SU-DHL-6 (cell line): ENCODE measurements around the gene ADCY5.

Experiments used
- H2AFZ ChIP-seq: fragments of 200-600 bp; sonication (generic); 2 replicates; pipeline ENCODE4 v1.6.1; 2014; ENCODE audit warnings: low read depth, mild to moderate bottlenecking, moderate library complexity, mixed read lengths, antibody characterized with exemption, low read length; ENCODE audit not compliant: severe bottlenecking
- H3F3A ChIP-seq: fragments of 200-600 bp; shearing (Covaris generic); 2 replicates; pipeline ENCODE4 v1.6.0; 2016; ENCODE audit warnings: antibody characterized with exemption, mild to moderate bottlenecking; ENCODE audit not compliant: insufficient read depth
- H3K27ac ChIP-seq: fragments of 200-600 bp; sonication (generic); 2 replicates; pipeline ENCODE4 v1.5.1; 2016; ENCODE audit warnings: low read depth, mild to moderate bottlenecking, low read length, moderate library complexity, mixed read lengths
- H3K27me3 ChIP-seq: fragments of 200-600 bp; sonication (generic), shearing (Covaris generic); 2 replicates; pipeline ENCODE4 v1.6.0; 2014; ENCODE audit warnings: mild to moderate bottlenecking, low read length
- H3K36me3 ChIP-seq: fragments of 200-600 bp; sonication (generic); 2 replicates; pipeline ENCODE4 v1.6.1; 2014; ENCODE audit warnings: mild to moderate bottlenecking, low read length, mixed read lengths
- H3K4me2 ChIP-seq: fragments of 300-600, 200-600 bp; shearing (Covaris generic), sonication (generic); 2 replicates; pipeline ENCODE4 v1.6.0; 2014; ENCODE audit warnings: low read length, low read depth, mild to moderate bottlenecking; ENCODE audit not compliant: poor library complexity, severe bottlenecking
- H3K4me3 ChIP-seq: fragments of 200-600 bp; sonication (generic); 2 replicates; pipeline ENCODE4 v1.5.1; 2014; ENCODE audit warnings: antibody characterized with exemption, low read length, mild to moderate bottlenecking, mixed read lengths; ENCODE audit not compliant: insufficient read depth, poor library complexity, severe bottlenecking
- H3K79me2 ChIP-seq: fragments of 200-600 bp; sonication (generic); 2 replicates; pipeline ENCODE4 v1.6.1; 2014; ENCODE audit warnings: mild to moderate bottlenecking, low read length, moderate library complexity; ENCODE audit not compliant: insufficient read depth
- H3K9ac ChIP-seq: fragments of 200-600 bp; sonication (generic); 2 replicates; pipeline ENCODE4 v1.7.0; 2014; ENCODE audit warnings: mild to moderate bottlenecking, low read length
- H3K9me2 ChIP-seq: fragments of 200-600 bp; sonication (generic); replicated peaks from 2 replicates; pipeline ENCODE4 v1.6.1; 2014; ENCODE audit warnings: low read length; ENCODE audit not compliant: insufficient read depth
- H3K9me3 ChIP-seq: fragments of 200-600 bp; sonication (generic); 2 replicates; pipeline ENCODE4 v1.6.1; 2014; ENCODE audit warnings: low read length, mixed read lengths; ENCODE audit not compliant: insufficient read depth
- H4K20me1 ChIP-seq: fragments of 200-600 bp; sonication (generic); 2 replicates; pipeline ENCODE4 v1.6.1; 2014; ENCODE audit warnings: low read depth, mild to moderate bottlenecking, antibody characterized with exemption, low read length, moderate library complexity, mixed read lengths
- CTCF ChIP-seq: fragments of 200-600 bp; sonication (generic); IDR thresholded peaks from one replicate; pipeline ENCODE4 v1.5.1; 2017; ENCODE audit warnings: antibody characterized with exemption, mild to moderate bottlenecking, low read length, moderate library complexity; ENCODE audit not compliant: insufficient read depth, poor library complexity, severe bottlenecking
- EZH2phosphoT487 ChIP-seq: fragments of 200-600 bp; sonication (generic), shearing (Covaris generic); conservative IDR thresholded peaks from 2 replicates; pipeline ENCODE4 v1.6.1; 2018; ENCODE audit warnings: mild to moderate bottlenecking, antibody characterized with exemption, low read length, moderate library complexity, mixed read lengths

Gene ADCY5

DNA sequence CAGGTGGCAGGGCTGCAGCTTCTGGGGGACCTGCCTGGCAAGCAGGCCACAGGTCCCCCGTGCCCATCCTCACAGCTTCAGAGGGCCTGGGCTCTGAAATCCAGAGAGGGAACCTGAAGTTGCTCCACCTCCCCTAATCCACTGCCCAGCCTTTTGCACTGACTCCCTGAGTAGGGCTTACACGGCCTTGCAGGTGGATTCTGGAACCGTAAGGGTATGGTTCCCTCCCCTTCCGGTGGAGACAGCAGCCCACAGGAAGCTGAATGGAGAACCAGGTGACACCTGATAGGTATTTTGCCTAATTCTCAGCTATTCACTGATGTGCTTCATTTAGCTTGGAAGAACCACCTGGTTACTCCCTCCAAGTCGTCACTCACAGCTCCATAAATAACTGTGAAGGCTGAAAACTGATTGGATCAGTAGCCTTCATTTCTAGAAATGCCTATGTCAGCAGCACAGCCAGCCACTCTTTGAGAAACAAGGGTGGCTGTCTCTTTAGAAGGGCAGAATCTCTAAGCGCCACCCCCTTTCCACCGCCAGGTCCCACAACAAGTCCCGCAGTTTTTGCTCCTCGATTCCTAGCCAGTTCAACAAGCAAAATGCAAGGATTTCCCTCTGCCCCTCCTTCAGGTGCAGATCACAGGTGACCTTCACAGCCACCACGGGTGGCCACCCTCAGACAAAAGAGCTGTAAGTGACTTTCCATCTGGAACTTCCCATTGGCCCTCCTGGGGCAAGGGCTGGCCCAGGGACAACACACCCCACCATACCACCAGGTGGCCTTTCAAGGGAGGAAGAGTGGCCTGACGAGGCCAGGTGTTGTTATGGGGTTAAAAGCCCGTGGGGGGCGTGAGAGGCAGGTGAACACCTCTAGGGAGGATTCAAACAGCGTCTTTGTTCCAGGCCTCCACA lies 134.3 kb downstream of the ADCY5 start:
- H3K79me2 ChIP-seq, result no peaks in the 10 kb centered on the region
- no peak overlapping the region for H3K4me2 ChIP-seq
- H3K9ac ChIP-seq, result no peak overlapping the region
- TF ChIP-seq EZH2phosphoT487 (no peak), CTCF (no peak)
- no peaks in the 10 kb centered on the region for H3K36me3 ChIP-seq
- no peaks in the 10 kb centered on the region for H3K27me3 ChIP-seq
- H2AFZ ChIP-seq, result no peak overlapping the region
- H3K9me2 ChIP-seq, result no peaks in the 10 kb centered on the region
- no peaks in the 10 kb centered on the region for H4K20me1 ChIP-seq
- no peak overlapping the region for H3K4me3 ChIP-seq
- H3F3A ChIP-seq, result no peaks in the 10 kb centered on the region
- no peak overlapping the region for H3K27ac ChIP-seq
- no peaks in the 10 kb centered on the region for H3K9me3 ChIP-seq

GRCh38 chr3:123313889-123314288 lies 135.0 kb downstream of the ADCY5 start:
- TF ChIP-seq EZH2phosphoT487, result no peak
- TF ChIP-seq CTCF, result no peak
- Histone ChIP-seq H3K27ac (no peak overlapping the region), H3K9me3 (no peaks in the 10 kb centered on the region), H3K36me3 (no peaks in the 10 kb centered on the region), H3K27me3 (no peaks in the 10 kb centered on the region), H4K20me1 (no peaks in the 10 kb centered on the region), H3K9ac (no peak overlapping the region), H2AFZ (no peak overlapping the region), H3K79me2 (no peaks in the 10 kb centered on the region), H3K9me2 (no peaks in the 10 kb centered on the region), H3F3A (no peaks in the 10 kb centered on the region), H3K4me2 (no peak overlapping the region), H3K4me3 (no peak overlapping the region)

DNA sequence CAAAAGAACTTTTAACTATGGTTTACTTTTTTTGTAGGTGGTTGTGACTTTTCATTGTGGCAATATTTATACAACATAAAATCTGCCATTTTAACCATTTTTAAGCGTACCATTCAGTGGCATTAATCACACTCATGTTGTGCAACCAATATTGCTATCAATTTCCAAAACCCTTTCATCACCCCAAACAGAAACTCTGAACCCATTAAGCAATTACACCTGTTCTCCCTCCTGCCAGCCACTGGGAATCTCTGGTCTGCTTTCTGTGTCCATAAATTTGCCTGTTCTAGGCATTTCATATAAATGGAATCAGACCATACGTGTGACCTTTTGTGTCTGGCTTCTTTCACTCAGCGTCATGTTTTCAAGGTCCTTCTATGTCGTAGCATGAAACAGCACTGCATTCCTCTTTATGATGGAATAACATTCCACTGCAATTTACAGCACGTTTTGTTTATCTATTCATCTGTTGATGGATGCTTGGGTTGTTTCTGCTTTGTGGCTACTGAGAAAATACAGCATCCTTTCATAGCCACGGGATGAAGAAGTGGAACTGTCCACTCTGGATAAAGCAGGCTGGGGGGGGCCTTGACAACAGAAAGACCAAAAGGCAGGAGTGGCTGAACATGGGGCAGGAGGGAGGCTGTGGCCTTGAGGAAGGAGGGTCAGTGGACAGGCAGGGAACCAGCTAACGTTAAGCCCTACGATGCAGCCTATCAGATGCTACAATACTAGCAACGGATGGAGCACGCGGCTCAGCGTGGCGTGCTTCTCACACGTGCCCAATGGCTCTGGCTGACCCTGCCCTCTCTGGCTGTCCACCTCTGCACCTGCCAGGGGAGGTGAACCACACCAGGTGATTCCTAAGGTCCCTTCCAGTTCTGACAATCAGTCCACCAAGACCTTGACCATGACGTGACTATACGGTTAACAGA lies 136.3 kb downstream of the ADCY5 start:
- H3K9ac ChIP-seq, result no peak overlapping the region
- H3K4me3 ChIP-seq, result no peak overlapping the region
- TF ChIP-seq EZH2phosphoT487, result no peak
- TF ChIP-seq CTCF, result no peak
- no peaks in the 10 kb centered on the region for H4K20me1 ChIP-seq
- no peaks in the 10 kb centered on the region for H3K27me3 ChIP-seq
- H3K9me2 ChIP-seq, result no peaks in the 10 kb centered on the region
- H3K36me3 ChIP-seq, result no peaks in the 10 kb centered on the region
- H2AFZ ChIP-seq, result no peak overlapping the region
- no peaks in the 10 kb centered on the region for H3F3A ChIP-seq
- no peak overlapping the region for H3K4me2 ChIP-seq
- no peaks in the 10 kb centered on the region for H3K79me2 ChIP-seq
- no peaks in the 10 kb centered on the region for H3K9me3 ChIP-seq
- H3K27ac ChIP-seq, result no peak overlapping the region
